HG02852 (cell line): ENCODE data around the gene MAPK4.

Source experiments
- ATAC-seq: cut with Tn5 transposase; IDR thresholded peaks from one replicate; pipeline ENCODE4 v1.9.1; 2021; ENCODE audit warnings: mild to moderate bottlenecking, moderate library complexity; ENCODE audit not compliant: unreplicated experiment

Gene MAPK4

DNA sequence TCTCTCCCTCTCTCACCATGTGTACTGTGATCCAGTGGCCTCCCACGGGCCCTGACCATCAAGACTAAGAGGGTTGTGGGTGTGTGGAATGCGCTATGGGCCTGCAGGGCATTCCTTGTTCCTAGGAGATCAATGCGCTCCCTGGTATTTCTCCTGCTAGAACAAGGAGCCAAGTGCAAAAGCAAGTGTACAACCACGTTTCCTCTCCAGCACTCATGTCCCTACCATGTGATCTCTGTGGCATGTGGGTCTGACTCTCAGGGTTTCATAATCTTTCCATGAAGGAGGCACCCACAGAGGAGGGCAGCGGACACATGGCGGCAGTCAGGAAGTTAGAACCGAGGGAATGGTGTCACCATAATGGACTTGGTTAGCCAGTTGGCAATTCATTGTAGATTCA, 91.4 kb downstream of the MAPK4 start:
- ATAC-seq, result no peak

DNA sequence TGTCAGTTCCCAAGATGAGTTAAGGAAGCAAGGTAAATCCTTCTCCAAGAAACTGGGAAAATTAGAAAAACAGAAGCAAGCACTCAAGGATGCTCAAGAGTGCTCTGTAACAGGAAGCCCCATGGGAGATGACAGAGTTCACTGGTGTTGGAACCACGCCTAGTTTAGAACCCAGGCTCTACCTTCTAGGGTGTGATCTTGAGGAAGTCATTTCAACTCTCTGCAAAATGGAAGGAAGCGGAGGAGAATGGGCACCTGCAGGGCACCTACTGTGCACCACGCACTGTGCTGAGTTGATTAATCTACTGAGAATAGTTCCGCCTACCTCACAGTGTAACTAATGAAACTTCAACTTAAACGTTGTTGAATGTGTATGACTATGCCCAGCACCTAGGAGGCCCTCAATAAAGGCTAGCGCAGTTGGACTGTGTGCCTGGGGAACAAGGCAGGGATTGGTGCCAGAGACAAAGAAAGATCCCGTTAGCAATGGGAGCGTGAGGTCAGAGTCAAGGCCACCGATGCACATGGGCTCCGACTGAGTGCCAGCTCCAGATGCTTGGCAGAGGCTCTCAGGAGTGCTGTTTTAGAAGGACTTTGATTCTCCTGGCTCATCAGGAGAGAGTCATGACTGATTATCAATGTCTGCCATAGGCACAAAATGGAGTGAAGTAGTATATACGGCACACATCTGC, 93.7 kb downstream of the MAPK4 start:
- no peak for ATAC-seq

DNA sequence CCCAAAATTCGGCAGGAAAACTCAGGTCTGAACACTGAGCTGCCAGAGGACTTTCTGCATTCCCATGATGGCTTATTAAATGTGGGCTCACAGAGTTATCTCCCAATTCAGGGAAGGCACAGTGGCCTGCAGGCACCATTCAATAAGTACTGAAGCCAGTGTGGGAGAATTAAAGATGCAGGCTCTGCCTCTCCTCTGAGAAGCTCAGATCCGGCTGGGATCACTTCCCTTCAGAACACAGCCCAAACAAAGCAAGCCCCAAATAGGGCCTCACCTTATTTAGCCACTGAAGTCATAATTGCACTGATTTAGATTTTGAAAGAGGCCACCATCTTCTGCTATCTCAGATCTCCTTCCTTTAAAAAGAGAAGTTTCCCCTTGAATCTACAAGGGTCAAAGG, 94.3 kb downstream of the MAPK4 start:
- no peak for ATAC-seq

DNA sequence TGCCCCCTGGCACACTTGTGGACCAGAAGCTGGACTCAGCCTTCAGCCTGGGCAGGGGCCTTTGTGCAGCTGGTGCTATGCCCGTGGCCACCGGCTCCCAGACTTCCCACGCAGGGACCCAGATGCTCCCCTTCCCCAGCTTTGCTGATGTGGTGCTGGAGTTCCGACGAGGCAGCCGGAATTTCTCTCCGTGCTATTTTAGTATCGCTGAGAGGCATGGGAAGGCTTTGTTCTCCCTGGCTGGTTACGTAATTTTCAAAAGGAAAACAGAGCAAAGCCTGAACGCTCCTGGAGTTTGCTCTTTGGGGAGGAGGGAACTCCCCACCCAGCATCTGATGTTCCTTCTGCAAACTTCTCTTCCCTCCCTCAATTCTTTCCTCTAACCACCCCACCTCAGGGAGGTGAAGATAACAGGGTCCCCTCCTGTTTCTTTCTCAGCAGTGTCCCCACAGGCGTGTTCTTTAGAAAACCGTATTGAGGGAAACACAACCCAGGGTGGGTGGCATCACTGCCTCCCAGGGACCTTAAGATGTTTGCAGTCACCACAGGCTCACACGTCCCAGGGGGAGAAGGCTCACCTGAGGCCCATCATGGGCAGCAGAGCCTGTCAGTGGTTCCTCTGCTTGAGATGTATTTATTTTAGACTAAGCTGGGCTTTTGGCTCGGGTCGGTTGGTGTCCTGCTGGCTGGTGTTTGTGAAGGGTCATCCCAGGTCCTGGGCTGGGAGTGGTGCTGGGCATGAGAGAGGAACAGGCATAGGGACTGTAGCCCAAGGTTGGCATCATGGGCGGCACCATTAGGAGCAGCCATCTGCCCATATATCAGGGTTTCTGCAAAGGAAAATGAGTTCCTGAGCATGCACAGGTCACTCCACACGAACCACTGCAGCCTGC, 95.0 kb downstream of the MAPK4 start:
- no peak for ATAC-seq

DNA sequence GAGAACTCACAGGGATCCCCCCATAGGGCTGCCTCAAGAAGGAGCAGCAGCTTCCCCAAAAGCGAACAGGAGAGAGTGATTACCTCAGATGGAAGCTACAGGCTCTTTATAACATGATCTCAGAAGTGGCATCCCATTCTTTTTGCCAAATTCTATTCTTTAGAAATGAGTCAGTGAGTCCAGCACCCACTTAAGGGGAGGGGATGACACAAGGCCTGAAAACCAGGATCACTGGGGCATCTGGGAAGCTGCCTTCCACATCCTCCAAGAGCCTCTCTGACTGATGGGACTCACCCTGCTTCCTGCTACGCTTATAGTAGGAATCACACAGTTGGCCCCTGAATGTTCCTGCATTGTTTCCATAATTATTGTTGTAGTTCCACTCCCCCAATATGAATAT, 96.5 kb downstream of the MAPK4 start:
- ATAC-seq, result no peak

DNA sequence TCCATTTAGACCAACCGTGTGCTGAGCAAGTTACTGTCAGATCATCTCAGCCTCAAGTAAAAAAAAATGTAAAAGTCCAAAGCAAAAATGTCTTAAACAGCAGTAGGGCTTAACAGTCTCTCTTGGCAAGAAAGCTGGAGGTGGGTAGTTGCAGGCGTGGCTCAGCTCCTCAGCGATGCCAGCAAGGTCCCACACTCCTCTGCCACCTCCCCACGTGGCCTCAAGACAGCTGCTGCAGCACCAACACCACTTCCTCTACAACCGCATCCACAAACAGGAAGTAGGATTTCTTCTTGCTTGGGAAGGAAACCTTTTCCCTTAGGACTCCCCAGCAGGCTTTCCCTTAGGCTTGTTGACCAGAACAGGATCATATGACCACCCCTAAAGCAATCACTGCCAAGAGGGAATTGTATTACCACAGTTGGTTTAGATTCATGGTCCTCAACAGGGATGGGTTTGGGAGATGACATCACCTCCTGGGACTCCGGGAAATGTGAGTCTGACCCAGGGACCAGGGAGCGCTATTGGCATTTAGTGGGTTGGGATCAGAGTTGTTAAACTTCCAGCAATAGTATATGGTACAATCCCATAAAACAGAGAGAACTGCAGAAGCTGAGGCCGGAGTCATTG, 97.1 kb downstream of the MAPK4 start:
- ATAC-seq, result no peak

DNA sequence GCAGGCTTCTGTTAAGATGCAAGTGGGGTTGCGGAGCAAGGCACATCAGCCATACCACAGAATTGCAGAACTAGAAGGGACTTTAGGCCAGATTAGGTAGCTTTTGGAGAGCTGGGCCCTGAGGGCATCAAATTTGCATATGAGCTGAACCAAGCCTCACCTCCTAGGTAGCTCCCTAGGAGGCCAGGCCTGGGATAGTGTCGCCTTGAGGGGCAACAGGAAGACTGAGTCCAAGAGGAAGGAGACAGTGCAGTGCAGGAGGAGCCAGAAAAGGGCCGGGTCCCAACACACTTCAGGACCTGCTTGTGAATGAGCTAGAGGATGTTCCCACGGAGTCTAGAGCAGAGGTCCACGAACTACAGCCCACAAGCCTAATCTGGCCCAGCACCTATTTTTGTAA, 98.7 kb downstream of the MAPK4 start:
- ATAC-seq, result no peak

DNA sequence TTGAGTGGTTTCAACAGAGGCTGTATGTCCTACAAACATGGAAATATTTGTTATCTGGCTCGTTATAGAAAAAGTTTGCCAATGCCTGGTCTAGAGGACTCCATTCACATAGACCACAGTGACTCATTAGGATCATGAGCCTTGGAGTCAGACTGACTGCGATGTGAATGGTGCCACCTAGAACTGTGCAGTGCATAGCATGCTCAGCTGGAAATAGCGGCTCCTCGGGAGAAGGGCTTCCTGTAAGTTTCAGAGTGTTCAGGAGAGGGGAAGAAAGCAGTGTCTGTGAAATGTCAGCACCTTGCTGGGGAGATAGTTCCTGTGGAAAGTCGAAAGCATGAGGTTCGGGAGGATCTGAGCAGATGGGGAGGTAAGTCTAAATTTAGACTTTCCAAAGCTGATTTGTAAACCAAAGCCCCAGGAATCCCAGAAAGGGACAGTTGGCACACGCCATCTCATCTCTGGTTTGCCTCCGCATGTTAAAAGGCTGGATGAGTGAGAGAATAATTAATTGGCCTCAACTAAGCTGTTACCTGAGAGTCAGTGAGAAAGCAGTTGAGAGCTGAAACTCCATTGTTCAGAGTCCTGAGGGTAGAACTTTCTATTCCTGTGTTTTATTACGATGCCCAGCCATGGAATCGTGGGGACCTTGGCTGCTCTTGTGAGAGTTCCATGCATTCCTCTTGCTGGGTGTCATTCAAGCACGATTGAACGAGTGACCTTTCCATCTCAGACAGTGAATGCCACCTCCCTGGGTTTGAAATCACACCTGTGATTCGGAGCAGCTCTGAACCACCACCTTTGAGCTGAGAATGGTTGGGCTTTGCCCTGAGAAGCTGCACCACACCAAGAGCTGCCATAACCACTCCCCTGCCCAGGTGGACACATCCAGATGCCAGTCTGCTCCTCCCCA, 99.5 kb downstream of the MAPK4 start:
- ATAC-seq, result no peak

DNA sequence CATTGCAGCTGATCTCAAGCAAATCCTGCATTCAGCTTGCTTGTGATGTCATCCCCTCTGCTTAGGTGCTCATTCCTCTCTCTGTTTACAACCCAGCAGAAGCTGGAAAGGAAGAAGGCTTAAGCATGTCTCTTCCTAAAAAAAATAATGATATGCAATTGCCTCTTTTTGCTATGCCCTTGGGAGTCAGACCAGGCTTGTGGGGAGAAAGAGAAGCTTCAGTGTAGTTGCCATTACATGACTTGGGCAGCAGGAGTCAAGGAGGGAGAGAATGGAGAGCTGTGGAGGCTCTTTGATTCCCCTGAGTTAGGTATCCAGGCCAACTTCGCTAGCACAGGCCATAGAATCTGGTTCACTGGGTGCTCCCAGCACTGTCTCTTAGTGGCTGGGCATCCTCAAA, 101.1 kb downstream of the MAPK4 start:
- no peak for ATAC-seq

DNA sequence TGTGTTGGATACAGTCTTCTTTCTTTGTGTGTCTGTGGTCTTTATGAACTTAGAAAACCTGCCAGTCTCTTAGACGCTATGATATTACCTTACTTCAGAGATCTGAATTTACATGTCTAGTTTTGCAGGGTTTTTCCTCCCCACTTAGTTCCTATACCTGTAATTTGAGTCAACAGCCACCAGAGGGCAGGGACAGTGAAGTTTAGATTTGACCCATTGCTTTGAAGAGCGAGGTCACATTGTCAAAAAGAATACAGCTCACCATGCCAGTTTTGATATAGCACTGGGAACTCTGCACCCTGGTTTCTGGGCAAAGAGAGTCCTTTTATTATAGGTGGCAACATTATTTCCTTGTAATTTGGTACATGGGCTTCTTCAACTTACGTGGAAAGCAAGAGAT, 102.3 kb downstream of the MAPK4 start:
- no peak for ATAC-seq

DNA sequence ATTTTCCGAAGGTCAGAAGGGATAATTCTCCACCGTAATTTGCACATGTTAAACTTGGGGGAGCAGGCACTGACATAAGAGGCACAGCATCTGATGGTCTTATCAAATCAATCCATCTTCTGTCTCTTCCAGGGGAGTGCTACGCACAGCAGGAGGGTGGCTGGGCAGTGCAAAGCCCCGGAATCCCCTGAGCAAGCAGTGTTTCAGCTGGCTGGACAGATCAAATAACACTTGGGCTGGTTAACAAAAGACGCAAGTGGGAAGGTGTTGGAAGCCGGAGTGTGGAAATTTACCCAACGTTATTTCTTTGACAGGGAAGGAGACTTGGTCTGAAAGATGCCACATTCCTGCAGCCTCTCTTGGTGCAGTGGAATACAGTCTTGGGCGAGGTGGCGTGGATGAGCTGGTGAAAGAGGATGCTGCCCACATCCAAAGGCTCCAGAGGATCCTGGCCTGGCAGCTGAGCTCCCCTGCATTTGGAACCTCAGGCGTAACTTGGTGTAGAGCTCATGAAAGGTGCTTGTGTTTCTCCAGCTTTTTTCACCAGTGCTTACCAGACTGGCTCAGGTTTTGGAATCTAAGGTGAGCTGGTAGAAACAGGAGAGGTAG, 103.0 kb downstream of the MAPK4 start:
- ATAC-seq, result no peak

DNA sequence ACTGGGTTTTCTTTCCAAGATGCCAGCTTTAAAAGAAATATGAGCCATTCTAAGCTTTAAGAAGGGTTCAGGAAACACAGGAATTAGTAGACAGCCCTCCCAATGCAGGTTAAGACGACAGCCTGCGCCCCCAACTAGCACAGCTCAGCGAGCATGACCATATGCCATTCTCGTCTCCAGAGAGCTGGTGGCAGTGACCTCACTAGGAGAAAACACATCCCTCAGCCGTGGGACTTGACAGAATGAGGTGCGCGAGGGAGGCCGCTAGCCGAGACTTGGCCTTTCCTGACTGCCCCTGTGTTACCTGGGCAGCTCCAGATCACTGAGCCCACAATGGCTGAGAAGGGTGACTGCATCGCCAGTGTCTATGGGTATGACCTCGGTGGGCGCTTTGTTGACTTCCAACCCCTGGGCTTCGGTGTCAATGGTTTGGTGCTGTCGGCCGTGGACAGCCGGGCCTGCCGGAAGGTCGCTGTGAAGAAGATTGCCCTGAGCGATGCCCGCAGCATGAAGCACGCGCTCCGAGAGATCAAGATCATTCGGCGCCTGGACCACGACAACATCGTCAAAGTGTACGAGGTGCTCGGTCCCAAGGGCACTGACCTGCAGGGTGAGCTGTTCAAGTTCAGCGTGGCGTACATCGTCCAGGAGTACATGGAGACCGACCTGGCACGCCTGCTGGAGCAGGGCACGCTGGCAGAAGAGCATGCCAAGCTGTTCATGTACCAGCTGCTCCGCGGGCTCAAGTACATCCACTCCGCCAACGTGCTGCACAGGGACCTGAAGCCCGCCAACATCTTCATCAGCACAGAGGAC, 103.9 kb downstream of the MAPK4 start:
- ATAC-seq, result no peak

DNA sequence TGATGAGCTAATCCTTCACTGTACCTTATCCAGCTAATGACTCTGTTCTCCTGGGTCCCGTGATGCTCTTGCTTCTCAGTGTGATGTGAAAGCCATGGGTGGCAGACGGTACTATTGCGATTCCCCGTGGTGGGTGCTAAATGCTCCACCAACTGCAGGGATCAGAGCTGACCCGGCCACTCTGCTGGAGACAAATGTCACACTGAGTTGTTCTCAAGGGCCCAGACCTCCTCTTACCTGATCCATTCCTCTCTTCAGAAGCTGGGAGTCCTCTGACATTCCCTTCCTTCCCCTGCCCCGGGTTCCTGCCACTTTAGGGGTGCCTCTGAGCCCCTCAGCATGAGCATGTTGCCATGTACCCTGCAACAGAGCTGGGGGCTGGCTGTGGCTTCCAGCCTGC, 105.1 kb downstream of the MAPK4 start:
- ATAC-seq, result no peak

DNA sequence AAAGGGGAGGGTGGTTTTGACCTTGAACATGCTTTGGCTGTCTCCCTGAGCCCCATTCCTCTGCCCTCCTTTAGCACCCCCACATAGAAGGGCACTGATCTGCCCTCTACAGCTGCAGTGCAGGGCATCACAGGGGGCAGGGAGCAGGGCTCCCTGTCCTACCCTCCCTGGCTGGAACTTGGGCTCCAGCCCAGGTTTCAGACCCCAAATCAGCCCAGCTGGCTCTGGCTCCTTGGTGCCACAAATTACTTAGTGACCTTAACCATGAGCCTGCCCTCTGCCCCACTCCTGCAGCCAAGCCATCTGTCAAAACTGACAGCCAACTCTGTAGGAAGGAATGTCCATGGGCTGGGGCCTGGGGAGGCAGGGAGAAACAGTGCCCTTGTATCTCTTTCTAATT, 105.6 kb downstream of the MAPK4 start:
- ATAC-seq, result no peak

DNA sequence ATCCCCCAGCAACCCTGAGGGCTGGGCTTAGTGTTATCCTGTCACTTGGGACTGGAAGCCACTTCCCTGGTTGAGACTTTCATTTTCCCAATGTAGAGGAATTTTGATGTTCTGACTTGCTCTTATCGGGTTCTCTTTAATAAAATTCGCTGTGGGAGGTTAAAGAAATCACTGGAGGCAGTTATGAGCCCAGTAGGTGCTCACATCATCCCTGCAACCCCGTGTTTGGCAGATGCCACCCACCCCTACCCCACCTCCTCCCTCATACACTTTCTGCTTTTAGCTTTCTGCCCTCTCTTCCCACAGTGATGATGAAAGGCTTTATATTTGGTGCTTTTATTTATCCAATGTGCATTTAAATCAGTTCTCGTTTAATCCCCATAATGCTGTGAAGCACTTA, 106.6 kb downstream of the MAPK4 start:
- ATAC-seq, result no peak

DNA sequence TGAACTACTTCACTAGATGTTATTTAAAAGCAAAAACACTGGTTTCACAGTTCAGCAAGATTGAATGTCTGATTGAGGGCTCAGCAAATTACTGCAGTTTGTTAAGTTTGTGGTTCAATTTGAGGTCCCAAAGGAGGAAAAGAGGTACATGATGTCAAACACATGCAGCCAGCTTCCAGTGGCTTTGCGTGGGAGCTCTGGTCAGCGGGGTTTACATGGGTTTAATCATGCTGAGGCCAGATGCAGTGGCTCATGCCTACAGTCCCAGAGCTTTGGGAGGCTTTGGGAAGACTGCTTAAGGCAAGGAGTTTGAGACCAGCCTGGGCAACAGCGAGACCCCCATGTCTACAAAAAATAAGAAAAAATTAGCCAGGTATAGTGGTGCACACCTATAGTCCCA, 111.5 kb downstream of the MAPK4 start:
- ATAC-seq, result no peak

DNA sequence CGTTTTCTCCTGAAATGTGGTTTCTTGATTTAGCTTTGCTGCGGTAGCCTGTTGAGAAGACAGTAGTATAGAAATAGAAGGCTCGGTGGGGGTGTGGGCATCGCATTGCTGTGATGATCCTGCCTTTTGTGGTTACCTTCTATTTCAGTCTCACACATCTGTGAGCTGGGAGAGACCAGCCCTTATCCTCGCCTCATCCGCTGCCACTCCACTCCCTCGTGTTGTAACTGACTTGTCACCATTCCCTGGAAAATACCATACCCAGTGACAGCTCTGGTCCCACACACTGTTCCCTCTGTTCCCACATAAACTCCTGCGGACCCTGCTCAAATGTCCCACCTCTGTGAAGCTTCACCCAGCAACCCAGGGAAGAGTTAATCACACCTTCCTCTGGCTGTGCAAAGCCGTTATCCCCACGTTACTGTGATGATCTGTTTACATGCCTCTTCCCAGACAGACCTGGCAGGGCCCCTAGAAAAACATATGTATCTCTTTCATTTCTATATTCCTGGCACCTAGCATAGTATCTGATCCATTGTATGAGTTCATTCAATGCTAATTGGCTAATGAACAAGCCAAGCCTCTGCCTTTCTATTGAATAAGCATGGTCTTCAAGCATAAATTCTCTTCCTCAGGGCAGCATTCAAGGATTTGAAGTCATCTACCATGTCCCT, 114.6 kb downstream of the MAPK4 start:
- no peak for ATAC-seq

DNA sequence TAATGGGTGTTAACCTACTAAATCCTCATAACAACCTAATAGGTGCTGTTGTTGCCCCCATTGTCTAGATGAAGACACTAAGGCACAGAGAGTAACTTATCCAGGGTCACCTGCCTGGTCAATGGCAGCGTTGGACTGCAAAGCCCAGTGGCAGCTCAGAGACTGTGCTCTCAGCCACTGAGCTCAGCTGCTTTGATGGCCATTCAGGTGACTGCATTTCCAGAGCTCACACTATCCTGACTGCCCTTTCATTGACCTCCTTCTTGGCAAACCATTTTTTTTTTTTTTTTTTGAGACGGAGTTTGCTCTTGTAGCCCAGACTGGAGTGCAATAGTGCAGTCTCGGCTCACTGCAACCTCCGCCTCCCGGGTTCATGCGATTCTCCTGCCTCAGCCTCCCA, 115.2 kb downstream of the MAPK4 start:
- ATAC-seq, result no peak

DNA sequence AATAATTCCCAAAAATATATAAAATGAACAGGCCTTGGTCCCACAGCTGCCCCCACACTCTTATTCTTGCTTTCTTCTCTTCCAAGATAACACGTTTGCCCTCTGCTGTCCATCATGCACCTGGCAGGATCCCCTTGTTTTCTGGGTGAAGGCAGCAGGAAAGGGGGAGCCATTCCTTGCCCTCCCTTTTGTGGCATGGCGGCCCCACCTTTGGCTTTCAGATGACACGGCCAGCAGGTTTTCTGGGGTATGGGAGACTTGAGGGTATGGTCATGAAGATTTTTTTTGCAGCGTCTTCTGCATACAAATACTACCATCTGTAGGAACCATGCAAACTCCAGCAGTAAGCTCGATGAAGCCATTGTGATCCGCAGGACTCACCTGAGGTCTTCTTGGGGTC, 118.8 kb downstream of the MAPK4 start:
- ATAC-seq, result no peak
